Cerebellar cortex (tissue), 1 donor: ENCODE results near the gene OXSR1.
"Not testable (repeated sequence)": the region's sequence is repeated elsewhere in the genome, so short reads cannot be mapped to it uniquely, and the experiment has no call there.

Experiments used
- DNase-seq: peaks from one replicate; pipeline ENCODE4 v3.0.0-alpha.2; 2015; ENCODE audit warnings: low spot score

The OXSR1 gene

DNA sequence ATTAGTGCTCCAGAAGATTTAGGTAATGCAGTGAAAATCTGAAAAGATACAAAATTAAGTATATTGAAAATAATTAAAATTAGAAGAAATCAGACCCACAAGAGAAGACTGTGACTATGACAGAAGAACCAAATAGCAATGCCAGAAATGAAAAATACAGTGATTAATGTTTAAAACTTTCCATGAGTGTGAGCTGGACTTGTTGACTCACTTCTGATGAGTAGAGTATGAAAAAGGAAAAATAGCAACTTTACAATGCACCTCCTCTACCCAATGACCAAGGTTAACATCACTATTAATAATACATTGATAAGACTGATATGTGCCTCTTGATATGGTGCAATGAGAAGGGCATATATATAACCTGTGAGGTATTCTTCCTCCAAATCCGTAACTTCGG lies 60.9 kb downstream of the OXSR1 start:
- DNase-seq = no peak

DNA sequence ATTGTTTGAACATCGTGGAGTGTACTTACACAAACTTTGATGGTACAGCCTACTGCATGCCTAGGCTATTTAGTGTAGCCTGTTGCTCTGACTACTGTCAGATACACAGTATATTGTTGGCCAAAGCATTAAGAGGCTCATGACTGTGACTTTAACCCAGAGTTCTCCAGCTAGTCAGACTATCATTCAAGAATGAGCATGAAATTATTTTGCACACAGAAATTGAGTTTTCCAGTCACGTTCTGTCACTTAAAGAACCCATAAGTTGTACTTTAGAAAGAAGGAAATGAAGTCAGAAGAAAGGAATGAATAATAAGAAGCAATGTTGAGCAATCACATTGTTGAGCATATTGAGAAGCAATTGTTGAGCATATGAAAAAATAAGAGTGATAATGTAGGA lies 62.7 kb downstream of the OXSR1 start:
- DNase-seq = no peak

- DNase-seq = no peak
Measured at GRCh38 chr3:38229036-38229435, 63.7 kb downstream of the OXSR1 start.

GRCh38 chr3:38232701-38233100 lies 67.4 kb downstream of the OXSR1 start:
- DNase-seq = no peak

DNA sequence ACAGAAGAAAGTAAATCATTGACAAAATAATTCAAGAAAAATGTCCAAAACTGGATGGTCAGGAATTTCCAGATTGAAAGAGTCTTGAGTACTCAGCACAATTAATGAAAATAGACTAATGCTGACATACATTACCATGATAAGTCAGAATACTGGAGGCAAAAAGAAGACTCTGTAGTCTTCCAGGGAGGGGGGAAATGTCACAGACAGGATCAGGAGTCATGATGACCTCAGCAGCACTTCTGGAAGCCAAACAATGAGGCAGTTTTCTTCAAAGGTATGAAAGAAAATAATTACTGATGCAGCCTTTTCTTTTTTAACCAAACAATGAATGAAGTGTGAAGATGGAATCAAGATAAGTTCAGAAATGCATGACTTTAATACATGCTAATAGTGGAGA lies 70.1 kb downstream of the OXSR1 start:
- no peak for DNase-seq

GRCh38 chr3:38238416-38239008 lies 73.2 kb downstream of the OXSR1 start:
- no peak for DNase-seq

DNA sequence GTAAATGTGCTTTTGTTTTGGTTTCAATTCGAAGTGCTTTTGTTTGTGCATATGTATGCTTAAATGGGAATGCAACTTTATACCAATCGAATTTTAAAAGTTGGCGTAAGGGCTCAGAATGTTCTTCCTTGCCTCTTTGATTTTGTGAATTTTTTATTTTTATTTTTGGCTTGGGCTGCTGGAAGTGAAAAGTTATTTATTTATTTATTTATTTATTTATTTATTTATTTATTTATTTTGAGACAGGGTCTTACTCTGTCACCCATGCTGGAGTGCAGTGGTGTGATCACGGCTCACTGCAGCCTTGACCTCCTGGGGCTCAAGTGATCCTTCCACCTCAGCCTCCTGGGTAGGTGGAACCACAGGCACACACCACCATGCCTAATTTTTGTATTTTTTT lies 77.5 kb downstream of the OXSR1 start:
- not testable (repeated sequence) for DNase-seq

DNA sequence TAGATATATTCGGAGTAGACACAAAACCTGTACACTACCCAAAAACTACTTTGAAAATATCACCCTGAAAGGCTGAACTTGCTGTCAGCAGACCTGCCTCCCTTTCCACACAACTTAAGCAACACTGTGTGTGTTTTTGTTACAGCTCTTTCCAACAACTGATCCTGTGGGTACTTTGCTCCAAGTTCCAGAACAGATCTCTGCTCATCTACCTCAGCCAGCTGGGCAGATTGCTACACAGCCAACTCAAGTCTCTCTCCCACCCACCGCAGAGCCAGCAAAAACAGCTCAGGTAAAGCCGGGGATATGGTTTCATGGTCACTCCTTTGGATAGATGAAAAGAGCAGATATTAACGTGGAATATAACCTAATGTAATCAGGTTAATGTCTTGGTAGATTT lies 80.6 kb downstream of the OXSR1 start:
- peak; percentile 78 for DNase-seq

GRCh38 chr3:38247366-38248035 lies 82.2 kb downstream of the OXSR1 start:
- DNase-seq = peak; percentile 89

DNA sequence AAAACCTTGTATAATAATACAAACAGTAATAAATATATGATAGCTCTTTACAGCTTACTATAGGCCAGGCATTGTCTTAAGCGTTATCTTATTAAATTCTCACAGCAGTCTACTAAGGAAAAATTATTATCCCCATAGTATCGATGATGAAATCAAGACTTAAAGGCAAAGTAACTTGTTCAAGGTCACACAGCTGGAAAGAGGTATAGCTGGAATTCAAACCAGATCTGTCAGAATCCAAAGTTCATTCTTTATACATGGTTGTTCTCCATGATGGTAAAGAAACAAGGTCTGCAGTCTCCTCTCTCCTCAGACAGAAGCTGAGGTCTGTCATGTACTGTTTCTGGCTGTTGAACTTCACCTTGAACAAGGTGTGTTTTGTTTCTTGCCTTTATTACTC lies 84.9 kb downstream of the OXSR1 start:
- no peak for DNase-seq

DNA sequence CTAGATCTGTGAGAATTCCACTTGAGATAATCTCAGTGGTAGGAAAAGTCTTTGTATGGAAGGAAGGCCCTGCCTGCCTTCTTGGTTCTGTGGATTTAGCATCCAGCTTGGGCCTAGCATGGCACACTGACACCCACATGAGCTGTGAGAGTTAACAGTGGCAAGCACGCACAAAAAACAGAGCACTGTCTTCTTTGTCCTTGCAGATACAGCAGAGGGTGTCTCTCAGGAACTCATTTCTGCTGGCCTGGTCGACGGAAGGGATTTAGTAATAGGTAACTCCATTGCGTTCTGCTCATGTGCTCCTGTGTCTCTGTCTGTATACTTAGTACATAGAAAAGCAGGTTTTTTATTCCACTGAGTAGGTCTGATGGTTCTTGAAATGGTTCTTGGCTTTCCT lies 85.9 kb downstream of the OXSR1 start:
- no peak for DNase-seq

DNA sequence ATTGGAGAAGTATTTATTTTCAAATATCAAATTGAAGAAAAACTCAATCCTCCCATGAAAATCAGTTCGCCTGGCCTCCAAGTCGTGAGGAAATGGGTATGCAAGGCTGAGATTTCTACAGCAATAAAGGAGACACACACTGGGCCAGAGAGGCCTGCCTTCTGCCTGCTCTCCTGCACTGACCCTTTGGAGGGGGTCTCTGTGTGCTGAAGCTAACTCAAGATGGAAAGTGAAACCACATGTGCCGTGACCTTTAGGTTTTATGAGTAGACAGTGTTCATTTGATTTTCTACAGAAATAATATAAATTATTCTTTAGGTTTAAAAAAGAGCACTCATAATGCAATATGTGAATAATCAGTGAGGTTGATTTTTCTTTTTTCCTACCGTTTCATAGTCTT lies 88.4 kb downstream of the OXSR1 start:
- no peak for DNase-seq

DNA sequence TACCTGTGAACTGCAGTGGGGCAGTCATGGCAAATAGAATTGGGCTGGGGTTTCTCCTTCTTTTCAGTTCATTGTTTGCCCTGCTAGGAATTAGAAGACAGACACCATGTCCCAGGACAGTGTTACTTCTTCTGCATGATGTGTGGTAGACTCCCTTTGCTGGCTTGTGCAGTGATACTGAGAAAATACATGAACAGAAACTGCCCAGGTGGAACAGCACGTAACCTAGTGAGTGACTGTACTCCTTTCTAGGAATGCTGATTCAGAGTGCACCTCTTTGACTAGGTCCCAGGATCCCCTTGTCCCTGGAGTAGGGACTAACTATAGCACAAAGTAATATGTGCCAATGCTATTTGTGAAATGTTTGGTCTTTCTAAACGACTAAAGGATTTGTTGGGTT lies 89.5 kb downstream of the OXSR1 start:
- no peak for DNase-seq

- no peak for DNase-seq
Measured at GRCh38 chr3:38255627-38256026, 90.3 kb downstream of the OXSR1 start.

DNA sequence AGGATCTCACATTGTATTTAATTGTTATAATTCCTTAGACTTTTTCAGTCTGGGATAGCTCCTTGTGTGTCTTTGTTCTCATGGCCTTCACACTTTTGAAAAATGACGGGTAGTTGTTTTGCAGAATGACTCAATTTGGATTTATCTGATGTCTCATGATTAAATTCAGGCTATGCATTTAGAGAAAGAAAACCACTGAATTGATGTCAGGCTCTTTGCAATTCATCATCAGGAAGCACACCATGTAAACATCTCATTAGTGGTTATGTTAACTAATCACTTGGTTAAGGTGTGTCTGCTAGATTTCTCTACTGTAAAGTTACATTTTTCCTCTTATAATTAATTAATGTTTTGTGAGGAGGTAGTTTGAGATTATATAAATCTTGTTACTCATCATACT lies 92.2 kb downstream of the OXSR1 start:
- DNase-seq = no peak

DNA sequence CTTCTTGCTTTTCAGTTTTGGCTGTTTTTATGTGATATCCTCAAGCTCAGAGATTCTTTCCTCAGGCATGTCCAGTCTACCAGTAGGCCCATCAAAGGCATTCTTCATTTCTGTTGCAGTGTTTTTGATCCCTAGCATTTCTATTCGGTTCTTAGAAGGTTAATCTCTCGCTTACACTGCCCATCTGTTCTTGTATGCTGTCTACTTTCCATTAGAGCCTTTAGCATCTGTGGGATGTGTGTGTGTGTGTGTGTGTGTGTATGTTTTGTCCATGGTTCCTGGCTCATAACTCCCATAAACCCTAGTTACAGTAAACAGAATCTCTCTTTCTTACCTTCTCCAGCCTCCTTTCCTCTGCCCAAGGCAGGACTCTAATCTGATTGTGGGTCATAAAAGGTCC lies 95.1 kb downstream of the OXSR1 start:
- no peak for DNase-seq

DNA sequence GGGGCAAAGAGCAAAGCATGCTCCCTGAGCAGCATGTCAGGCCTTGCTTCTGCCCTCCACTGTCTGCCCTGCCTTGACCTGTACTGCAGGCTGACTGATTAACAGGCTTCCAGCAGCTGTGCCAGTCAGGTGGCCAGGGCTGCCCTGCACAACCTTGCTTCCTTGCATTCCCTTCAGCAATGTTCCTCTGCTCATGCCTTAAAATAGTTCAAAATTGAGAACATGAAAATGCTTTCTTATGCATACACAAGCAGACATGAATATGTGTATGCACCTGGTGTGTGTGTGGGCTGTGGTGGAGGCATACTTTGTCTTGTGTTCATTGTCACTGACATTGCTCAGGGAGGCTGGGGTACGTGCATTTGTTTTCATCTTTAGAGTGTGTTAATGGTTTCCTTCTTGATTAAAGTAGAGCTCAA lies 99.0 kb downstream of the OXSR1 start:
- no peak for DNase-seq

DNA sequence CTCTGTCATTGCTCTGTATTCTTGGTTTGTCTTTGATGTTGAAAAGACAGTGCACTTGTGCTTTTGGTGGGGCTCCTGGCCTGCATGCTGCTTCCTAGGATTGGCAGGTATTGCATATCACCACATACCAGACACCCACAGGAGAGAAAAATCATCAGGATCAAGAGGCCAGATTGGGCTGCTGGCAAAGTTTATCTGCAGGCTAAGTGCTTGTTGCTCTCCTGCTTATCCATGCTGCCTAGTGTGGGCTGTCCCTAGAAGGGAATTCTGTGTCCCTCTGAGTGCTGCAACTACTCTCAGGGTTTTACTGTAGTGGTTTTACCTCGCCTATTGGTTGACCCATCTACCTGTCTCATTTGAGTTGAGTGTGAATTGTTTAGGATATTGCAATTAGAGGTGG lies 99.4 kb downstream of the OXSR1 start:
- DNase-seq = no peak

DNA sequence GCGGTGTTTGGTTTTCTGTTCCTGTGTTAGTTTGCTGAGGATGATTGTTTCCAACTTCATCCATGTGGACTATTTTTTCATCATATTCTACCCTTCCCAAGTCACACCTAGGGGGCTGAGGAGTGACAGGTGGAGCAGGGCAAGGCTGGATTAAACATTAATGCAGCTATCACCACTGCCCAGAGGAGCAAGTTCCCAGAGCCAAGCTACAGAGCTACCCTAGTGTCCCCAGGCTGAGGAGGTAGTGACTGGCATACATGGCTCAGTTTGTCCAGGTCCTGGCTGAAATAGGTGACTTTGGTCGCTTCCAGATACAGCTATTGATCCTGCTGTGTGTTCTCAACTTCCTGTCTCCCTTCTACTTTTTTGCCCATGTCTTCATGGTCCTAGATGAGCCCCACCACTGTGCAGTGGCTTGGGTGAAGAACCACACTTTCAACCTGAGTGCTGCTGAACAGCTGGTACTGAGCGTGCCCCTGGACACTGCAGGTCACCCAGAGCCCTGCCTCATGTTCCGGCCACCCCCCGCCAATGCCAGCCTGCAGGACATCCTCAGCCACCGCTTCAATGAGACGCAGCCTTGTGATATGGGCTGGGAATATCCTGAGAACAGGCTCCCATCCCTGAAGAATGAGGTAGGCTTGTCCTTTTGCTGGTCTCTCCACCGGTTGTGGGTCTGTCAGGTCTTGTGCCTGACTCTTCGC lies 100.4 kb downstream of the OXSR1 start, which contains the start of gene SLC22A13:
Gene SLC22A13 (plus strand): TSS at position 209 of the 704 bp plus-strand sequence. CDS start 49 bp downstream, at position 258.
- no peak for DNase-seq

GRCh38 chr3:38266810-38267209 lies 101.5 kb downstream of the OXSR1 start:
- no peak for DNase-seq

- DNase-seq = no peak
Measured at GRCh38 chr3:38267662-38268061, 102.3 kb downstream of the OXSR1 start.

DNA sequence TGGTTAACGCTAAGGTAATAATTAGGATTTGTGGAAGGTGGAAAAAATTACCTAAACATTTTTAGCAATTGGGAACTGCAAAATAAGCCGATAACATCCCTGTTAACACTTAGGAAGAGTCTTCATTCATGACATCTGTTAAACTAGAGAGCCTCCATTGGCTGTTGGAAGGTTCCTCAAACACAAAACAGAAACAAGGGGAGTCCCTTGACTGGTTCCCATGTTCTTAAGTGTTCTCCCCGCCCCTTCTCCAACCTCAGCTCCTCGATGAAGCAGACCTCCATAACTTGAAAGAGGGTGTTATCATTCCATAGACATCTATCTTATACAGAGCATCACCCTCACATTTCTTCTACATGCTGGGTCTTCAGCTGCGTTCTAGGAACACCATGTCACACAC lies 102.8 kb downstream of the OXSR1 start:
- DNase-seq = no peak

- no peak for DNase-seq
Measured at GRCh38 chr3:38268522-38268921, 103.2 kb downstream of the OXSR1 start.
